ENCODE data around the gene LRCH1. TPM values are rescaled to one million over a fixed set of nuclear protein-coding genes. Genes with fewer than 3 reads are reported as not detected.

The LRCH1 gene
- polyA plus RNA-seq, 12 donors, result 18.6 to 29.3 (median 22.8) TPM; not detected in 1

- DNase-seq, result no peak
These were observed 3.4 kb downstream of the LRCH1 start for GRCh38 chr13:46556418-46556779.

- DNase-seq, result no peak
These were observed 6.4 kb downstream of the LRCH1 start for GRCh38 chr13:46559272-46559805.

DNA sequence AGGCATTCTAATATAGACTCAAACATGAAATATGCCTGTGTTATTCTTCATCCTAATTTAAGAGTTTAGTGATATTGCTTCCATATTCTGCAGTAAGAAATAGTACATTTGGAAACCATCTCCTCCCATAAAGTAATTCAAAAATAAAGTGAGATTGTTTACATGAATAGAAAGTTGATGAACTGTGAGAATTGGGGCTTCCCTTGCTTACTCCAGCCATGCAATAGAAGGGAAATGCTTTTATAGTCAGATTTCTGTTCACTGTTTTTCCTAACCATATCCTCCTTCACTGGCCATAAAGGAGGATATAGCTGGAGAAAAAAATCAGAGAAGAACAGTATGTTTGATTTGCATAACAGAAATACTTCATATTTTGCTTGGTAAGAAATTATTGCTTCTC, 7.8 kb downstream of the LRCH1 start:
- DNase-seq, result no peak

DNA sequence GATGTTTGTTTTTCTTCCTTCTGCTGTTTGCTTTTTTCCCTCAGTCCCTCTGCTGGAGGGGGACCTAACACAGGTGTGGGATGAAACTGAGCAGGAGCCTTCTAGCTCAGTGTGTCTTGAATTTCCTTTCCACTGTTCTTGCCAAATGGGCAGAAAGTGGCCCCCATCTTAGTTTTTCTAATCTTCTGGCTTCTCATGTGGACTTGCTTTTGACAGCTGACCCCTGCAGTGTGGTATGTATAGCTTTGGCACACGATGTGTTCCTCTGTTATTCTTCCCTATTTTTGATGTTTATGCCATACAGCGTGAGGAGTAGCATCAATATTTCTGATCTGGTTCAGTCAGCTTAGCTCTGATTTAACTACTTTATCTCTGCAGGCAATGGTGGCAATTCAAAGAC, 8.3 kb downstream of the LRCH1 start:
- no peak for DNase-seq

DNA sequence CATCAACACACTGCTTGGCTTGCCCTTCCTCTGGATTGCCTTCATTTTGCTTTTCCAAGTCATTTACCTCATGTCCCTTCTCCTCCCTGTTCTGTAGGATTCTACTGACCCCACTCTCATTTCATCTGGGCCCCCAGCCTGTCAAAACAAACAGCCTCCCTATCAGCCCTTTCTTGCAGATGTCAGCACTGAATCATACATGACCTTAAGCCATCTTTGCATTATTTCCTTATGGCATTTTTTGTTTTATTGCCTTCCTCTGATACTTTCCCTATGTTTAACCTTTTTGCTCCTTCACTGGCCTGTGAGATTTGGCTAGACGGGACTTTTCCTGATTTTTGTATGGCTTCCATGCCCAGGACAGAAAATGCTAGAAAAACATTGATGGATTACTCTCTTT, 8.7 kb downstream of the LRCH1 start:
- no peak for DNase-seq

DNA sequence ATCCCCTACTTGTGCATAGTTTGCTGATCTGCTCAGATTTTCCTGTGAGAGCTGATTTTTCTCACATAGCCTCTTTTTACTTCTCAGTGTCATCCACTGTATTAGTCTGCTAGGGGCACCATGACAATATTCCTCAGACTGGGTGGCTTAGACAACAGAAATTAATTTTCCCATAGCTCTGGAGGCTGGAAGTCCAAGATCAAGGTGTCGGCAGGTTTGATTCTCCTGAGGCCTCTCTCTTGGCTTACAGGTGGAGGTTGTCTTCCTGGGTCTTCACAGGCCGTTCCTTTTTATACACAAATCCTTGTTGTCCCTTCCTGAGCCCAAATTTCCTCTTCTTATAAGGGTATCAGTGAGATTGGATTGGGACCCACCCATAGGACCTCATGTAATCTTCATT, 9.2 kb downstream of the LRCH1 start:
- DNase-seq, result no peak

- DNase-seq, result no peak
These were observed 9.6 kb downstream of the LRCH1 start for GRCh38 chr13:46562581-46562980.

DNA sequence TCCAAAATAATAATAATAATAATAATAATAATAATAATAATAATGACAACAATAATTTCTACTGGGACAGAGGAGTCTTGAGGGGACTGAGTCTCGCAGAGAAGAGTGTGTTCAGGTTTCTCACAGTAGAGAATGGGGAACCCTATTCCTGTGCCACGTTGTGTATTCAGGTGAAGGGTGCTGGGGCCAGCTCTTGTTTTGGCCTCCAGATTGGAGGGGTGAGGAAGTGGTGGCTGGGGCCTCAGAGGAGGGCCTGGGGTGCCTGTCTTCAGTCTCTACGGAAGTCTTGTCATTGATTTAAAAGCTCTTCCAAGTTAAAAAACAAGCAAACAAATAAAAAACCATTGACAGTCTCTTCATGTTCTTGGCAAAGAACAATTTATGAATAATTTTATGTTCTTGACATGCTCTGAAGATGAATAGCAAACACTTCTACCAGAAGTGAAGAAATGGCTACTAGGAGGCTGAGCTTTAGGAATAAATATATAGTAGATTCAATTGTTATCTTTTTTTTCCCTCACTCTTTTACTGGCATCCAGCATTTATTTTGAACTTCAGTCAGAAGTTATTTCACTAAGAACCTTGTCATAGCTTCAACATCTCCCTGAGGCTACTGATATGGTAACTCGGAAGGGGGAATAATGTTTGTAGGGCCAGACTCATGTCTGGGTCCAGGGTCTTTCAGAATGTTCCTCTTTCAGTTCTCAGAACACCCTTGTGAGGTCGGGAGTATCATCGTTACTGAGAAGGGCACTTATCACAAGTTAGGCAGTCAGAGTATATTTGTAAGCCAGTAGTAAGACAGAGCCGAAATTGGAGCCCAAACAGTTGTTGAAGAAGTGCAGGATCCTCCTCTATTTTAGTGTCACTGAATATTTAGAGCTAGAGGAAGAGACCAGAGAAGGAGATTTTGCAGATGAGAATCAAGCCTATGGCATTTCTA, 13.1 kb downstream of the LRCH1 start:
- DNase-seq, result no peak

- DNase-seq, result no peak
These were observed 14.7 kb downstream of the LRCH1 start for GRCh38 chr13:46567671-46568070.

- DNase-seq, result no peak
These were observed 16.5 kb downstream of the LRCH1 start for GRCh38 chr13:46569456-46569855.

GRCh38 chr13:46570273-46570672, 17.3 kb downstream of the LRCH1 start:
- DNase-seq, result no peak

- no peak for DNase-seq
These were observed 18.4 kb downstream of the LRCH1 start for GRCh38 chr13:46571189-46571908.

DNA sequence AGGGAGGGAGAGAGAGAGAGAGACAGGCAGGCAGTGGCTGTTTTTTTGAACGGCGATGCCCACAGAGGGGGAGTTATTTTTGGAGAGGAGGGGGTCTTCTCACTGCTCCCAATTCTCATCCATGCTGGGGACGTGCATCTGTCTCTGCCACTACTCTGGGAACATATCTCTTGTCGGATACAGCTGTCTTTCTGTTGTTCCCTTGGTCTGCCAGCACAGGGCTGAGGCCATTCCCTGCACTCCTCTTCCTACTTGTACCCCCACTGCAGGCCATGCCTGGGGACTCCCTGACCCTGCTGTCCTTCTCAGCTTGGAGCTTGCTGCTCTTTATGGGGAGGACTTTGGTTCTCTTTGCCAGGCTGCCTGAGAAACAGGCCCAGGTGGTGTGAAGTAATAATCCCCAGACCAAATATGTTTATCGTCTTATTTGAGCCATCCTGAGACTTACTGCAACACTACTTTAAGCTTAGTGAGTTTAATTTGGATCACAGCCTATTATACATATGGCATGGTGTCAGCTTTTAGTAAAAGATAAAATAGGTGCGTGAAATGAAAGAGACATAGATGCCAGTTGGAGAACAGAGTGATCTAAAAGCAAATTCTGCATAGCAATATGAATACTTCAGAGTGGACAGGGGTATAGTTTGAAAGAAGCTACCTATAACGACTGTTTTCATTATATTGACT, 19.1 kb downstream of the LRCH1 start:
- no peak for DNase-seq

GRCh38 chr13:46572752-46573431, 19.9 kb downstream of the LRCH1 start:
- no peak for DNase-seq

DNA sequence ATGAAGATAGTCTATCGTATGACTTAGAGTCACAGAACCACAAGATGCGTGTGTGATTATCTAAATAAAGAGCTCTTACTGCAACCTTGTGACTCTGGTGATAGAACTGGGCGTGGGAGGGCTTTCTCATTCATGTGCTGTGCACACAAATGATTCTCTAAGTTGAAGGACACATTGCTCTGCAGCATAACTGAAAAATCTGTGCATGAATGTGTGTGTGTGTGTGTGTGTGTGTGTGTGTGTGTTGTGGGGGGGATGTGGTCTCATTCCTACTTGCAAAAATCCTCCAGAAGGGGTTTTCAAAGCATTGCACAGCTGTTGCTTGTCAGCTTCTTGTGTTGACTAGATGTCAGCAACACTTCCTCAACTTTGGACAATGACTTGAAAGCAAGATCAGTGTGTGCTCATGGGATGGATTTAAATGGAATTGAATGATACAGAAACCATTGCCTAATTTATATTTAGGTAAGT, 22.4 kb downstream of the LRCH1 start:
- DNase-seq, result peak; percentile 67

DNA sequence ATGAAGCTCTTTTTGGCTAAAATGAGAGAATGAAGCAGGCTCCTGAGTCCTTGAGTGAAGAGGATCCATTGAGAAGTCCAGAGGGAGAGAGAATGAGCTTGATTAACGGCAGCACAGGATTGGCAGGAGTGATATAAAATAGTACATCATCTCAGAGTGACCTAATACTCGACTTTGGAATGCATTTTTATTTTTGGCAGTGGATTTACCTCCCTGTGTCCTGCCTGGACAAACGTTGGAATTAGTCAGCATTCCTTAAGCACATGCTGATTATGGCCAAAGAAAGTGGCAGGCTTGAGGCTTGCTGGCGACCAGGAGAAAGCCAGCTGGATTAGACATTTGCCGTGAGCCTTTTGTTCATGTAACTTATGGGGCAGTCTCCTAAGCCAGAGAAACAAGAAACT, 22.9 kb downstream of the LRCH1 start:
- DNase-seq, result peak; percentile 83

DNA sequence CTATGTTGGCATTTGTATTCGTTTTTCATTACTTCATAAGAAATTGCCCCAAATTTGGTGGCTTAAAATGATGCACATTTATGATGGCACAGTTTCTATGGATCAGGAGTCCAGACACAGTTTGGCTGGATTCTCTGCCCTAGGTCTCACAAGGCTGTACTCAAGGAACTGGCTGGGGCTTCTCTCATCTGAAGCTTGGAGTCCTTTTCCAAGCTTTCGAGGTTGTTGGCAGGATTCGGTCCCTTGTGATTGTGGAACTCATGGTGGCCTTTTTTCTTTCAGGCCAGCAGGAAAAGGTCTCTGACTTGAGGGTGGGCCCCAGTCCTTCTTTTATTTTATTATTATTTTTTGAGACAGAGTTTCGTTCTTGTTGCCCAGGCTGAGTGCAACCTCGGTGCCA, 23.8 kb downstream of the LRCH1 start:
- no peak for DNase-seq

- DNase-seq, result no peak
These were observed 25.0 kb downstream of the LRCH1 start for GRCh38 chr13:46577696-46578589.

- DNase-seq, result no peak
These were observed 25.6 kb downstream of the LRCH1 start for GRCh38 chr13:46578590-46578975.

GRCh38 chr13:46580362-46580839, 27.4 kb downstream of the LRCH1 start:
- DNase-seq, result no peak

Measured in muscle of arm (tissue), 12 donors.